ENCODE data around the gene RNF144A. TPM values are rescaled to one million over a fixed set of nuclear protein-coding genes. Genes with fewer than 3 reads are reported as not detected.

The RNF144A gene
- total RNA-seq, 1 experiment from 2014 or later, result 10.6 TPM

DNA sequence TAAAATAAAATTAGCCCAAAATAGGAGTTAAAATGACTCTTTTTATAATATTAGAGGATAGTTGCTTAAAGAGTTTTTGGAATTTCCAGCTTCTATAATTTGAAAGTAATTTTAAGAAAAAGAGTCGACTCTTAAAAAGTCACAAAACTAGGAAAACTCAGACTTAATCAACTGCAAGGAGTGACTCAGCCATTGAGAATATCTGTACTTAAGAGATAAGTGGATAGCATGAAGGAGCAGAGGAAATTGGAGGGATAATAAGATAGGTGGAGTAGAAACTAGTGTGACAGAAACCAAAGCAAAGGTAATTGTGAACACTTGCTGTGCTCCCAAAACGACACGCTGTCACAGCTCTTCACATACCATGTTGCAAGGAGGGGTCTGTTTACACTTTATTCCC, 31.2 kb upstream of the RNF144A start:
- Histone ChIP-seq H2AK5ac (ENCODE audit: insufficient read length, low read length) (no peak overlapping the region), H3K9me3 (ENCODE audit: control insufficient read depth, low read depth, low read length) (no peaks in the 10 kb centered on the region), H2AFZ (ENCODE audit: low read length) (no peak overlapping the region), H3K4ac (ENCODE audit: low read depth, low read length) (no peak overlapping the region), H3K4me2 (ENCODE audit: insufficient read depth, insufficient read length, low read length) (no peak overlapping the region), H3K23ac (ENCODE audit: insufficient read length, low read depth, low read length) (no peak overlapping the region), H3K18ac (ENCODE audit: insufficient read length, low read depth, low read length) (no peak overlapping the region), H3K27me3 (ENCODE audit: insufficient read depth, low read length) (no peaks in the 10 kb centered on the region), H2BK20ac (ENCODE audit: low read depth, low read length, poor library complexity, severe bottlenecking) (no peak overlapping the region), H3K56ac (ENCODE audit: insufficient read length, low read depth, low read length) (no peak overlapping the region), H3K27ac (ENCODE audit: insufficient read length, low read depth, low read length) (no peak overlapping the region), H3K14ac (ENCODE audit: insufficient read depth, low read length) (no peak overlapping the region), H3K9ac (ENCODE audit: extremely low read depth, insufficient read length, low read length) (no peak overlapping the region), H4K8ac (replicated peaks; ENCODE audit: insufficient read length, low read depth, low read length) (no peak overlapping the region), H3K23me2 (ENCODE audit: insufficient read length, low read depth, low read length, poor library complexity, severe bottlenecking) (no peaks in the 10 kb centered on the region), H4K20me1 (ENCODE audit: control insufficient read depth, insufficient read depth, insufficient read length) (no peaks in the 10 kb centered on the region), H3K79me2 (ENCODE audit: insufficient read depth, low read length) (no peaks in the 10 kb centered on the region), H4K5ac (ENCODE audit: insufficient read length, low read depth, low read length) (no peak overlapping the region), H2BK15ac (ENCODE audit: low read depth, low read length) (no peak overlapping the region), H3T11ph (ENCODE audit: low read length) (no peak overlapping the region), H2BK12ac (ENCODE audit: insufficient read length, low read depth, low read length) (no peak overlapping the region), H3K4me1 (ENCODE audit: insufficient read depth, low read length) (no peaks in the 10 kb centered on the region), H3K79me1 (ENCODE audit: insufficient read depth, low read depth, low read length, poor library complexity, severe bottlenecking) (no peaks in the 10 kb centered on the region), H2BK5ac (ENCODE audit: insufficient read length, low read length) (no peak overlapping the region), H2BK120ac (ENCODE audit: low read depth, low read length, poor library complexity, severe bottlenecking) (no peak overlapping the region), H4K91ac (ENCODE audit: insufficient read length, low read depth, low read length) (no peak overlapping the region)
- Mint-ChIP-seq H3K4me3 (no peak overlapping the region), H3K27me3 (ENCODE audit: low read depth) (peaks cover 2% of the 10 kb centered on the region), H3K9me3 (peaks cover 7 to 10% of the 10 kb centered on the region in 2 experiments), H3K36me3 (ENCODE audit: insufficient read depth in 1 of 3, low read depth in 3 of 3) (peaks cover 0 to 2% (median under 1%) of the 10 kb centered on the region in 3 experiments; a peak in 1 of 7 replicates), H3K27ac (no peak overlapping the region), H3K4me1 (no peaks in the 10 kb centered on the region)
- no CpG with 5 or more reads among the region's 3 CpGs for WGBS (ENCODE audit: extremely low coverage, insufficient read length, low lambda C conversion rate)
- no peak for DNase-seq
- TF ChIP-seq CTCF (conservative IDR thresholded peaks at IDR 0.05), result no peak

Data from H9 (cell line).